NCI-H1694 treated with DMSO at 0.1 percent for 48 hours (cell line): ENCODE data around the gene TPR.
"Not testable (repeated sequence)": the region's sequence is repeated elsewhere in the genome, so short reads cannot be mapped to it uniquely, and the experiment has no call there.

Experiments
- DNase-seq: peaks from one replicate; lab custom pipeline; 2025; lab: John Stamatoyannopoulos, UW

The TPR gene

DNA sequence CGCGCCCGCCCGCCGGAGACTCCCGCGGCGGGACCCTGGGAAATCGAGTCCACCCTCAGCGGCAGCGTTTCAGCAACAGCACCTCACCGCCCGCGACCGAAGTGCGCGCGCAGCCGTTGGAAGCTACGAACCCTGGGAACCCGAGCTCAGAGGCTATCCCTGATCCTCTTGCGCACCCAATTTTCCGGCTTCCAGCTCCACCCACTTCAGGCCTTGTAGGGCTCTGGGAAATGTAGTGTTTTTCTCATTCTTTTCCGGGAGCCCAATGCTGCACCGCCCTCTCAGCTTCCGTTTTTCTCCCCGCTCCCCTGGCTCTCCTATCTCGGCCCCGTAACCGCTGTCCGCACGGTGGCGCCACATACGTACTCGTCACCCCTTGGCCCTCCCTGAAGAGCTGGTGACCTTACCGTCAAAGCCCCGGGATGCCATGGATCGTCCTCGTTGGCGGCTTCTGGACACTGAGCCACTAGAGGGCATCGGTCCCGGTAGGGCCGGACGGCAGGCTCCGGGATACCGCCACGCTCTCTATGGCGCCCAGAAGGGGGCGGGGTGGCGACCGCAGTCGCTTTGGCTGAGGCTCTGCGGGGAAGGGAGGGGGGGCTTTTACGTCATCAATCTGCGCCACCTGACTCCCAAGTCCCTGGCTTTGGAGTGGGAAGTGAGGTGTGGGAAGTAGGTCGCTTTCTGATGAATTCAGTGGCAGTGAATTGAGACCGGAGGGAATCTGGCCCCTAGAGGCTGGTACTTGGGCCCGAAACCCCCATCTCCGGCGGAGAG lies at the start of gene TPR, which contains the start of gene ODR4:
Gene TPR (minus strand): TSS at position 102 of the 777 bp plus-strand sequence. CDS start 225 bp downstream, outside the sequence.
Gene ODR4 (plus strand): TSS at position 687 of the 777 bp plus-strand sequence. CDS start 3,948 bp downstream, outside the sequence.
- peak; percentile 99 for DNase-seq

- DNase-seq: no peak
These were observed 49.5 kb upstream of the TPR start for GRCh38 chr1:186424539-186424938.

DNA sequence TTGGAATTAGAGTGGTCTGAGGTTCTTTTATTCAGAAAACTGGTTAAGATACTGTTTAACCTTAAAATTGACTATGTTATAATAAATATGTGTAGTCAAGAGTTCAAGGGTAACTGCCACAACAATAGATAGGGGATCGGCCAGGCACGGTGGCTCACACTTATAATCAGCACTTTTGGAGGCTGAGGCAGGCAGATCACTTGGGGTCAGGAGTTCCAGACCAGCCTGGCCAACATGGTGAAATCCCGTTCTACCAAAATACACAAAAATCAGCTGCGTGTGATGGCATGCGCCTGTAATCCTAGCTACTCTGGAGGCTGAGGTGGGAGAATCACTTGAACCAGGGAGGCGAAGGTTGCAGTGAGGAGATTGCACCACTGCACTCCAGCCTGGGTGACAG lies 46.4 kb upstream of the TPR start:
- DNase-seq: no peak

DNA sequence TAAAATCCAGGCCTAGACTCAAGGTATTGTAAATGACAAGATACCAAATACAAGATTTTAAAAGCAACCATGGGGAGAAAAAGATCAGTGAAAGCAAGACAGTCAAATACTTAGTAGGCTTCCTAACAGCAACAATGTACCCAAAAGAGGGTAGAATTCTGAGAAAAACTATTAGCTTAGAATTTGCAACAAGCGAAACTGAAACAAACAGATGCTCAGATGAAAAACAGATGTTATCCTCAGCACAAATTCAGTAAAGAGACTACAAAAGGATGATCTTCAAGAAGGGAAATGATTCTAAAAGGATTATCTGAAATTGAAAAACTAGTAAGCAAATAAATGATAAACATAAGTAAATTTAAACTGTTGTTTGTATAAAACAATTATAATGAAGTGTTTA lies 45.9 kb upstream of the TPR start:
- no peak for DNase-seq

- DNase-seq: no peak
These were observed 45.3 kb upstream of the TPR start for GRCh38 chr1:186420311-186420710.

DNA sequence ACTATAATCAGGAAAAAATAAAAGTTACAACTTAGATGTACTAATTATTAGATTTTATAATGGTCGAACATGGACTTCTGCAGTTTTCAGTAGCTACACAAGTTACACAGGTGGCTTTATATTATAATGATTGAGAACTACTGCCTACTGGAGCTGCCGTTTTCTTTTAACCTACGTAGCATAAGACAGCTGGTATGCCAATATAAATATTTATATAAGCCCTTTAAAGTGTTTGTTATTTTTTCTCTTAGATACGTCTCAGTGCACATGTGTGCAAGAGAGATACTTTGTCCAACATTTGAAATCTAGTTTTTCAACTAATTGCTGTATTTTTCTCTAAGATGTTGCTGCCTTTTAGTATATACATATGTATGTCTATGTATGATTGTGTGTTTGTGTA lies 43.5 kb upstream of the TPR start:
- DNase-seq: no peak

DNA sequence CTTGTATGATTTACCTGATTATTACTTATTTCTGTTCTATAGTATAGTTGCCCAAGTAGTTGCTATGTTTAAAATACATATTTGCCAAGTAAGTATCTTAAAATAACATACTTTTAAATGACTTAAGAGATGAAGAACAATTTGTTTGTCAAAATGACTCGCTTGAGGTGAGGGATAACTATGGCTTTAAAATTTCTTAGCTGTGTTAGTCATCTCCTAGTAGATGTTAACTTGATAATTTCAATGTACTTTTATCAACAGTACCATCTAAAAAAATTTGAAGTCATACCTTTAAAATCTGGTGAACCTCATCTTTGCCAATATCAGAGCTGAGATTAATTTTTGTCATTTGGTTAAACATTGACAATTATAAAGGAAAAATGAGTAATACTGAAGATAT lies 38.3 kb upstream of the TPR start:
- no peak for DNase-seq

DNA sequence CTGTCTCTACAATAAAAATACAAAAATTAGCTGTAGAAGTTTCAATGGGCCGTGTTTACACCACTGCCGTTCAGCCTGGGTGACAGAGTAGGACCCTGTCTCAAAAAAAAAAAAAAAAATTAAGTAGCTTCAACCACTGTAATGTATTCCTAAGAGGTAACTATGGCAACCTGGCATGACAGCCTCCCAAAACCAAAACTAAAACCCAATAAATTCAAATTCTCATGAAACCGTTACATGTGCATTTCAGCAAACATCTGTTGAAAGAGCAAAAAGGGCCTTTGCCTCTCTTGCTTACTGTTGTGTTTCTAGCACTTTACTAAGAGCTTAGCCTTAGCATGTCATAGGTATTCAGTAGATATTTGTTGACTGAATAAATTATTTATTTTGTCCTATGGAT lies 34.0 kb upstream of the TPR start:
- no peak for DNase-seq

DNA sequence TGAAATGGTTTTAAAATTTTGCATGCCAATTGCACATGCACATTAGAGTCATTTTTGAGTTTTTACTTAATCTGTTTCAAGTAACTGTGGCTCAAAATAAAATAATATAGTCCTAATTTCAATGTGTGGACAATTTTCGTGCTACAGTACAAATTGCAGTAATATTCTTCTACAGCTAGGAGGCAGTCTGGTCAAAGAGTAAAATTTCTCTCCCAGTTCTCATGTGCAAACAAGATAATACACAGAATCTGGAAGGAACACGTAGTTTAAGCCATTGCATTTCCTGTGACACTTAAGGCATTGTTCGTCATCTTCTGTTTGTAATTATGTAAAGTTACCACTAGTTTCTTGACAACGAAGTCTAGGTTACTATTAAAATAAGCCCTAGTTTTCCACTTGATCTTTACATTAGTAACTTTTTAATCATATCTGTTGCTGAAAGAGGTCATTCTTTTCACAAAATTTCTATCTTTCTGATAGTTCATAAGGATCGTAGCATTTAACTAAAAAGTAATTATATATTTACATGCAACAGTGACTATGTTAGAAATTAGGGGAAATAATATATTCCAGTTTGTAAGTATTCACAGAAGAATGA lies 29.5 kb upstream of the TPR start:
- peak; percentile 17 for DNase-seq

GRCh38 chr1:186403632-186404031 lies 28.6 kb upstream of the TPR start:
- DNase-seq: no peak

DNA sequence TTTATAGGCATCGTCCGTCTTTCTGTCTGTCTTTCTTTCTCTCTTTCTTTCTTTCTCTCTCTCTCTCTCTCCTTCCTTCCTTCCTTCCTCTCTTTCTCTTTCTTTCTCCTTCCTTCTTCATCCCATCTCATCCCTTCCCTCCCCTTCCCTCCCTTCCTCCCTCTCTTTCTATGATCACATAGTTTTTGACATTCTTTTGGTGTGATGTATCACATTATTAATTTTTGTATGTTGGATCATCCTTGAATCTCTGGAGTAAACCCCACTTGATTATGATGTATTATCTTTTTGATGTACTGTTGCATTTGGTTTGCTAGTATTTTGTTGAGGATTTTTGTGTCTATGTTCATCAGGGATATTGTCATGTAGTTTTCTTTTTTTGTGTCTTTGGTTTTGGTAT lies 26.4 kb upstream of the TPR start:
- DNase-seq: not testable (repeated sequence)

- not testable (repeated sequence) for DNase-seq
These were observed 17.7 kb upstream of the TPR start for GRCh38 chr1:186392711-186393110.

GRCh38 chr1:186391841-186392240 lies 16.8 kb upstream of the TPR start:
- no peak for DNase-seq

DNA sequence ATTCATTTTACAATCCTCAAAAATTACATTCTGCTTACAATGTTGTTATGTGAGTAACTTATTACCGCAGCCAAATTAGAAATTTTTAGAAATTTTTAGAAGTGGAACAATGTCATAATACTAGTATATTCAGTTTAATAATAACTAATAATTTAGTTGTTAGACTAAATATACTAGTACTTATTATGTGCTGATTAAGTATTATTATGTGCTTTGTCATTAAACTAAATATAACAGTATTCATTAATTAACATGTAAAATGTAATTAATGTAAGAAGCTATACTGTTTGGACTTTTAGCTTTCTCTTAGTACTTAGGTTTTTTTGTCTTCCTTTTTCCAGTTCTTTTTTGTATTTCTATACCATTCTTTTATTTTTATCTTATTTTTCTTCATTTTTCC lies 15.9 kb upstream of the TPR start:
- DNase-seq: no peak

DNA sequence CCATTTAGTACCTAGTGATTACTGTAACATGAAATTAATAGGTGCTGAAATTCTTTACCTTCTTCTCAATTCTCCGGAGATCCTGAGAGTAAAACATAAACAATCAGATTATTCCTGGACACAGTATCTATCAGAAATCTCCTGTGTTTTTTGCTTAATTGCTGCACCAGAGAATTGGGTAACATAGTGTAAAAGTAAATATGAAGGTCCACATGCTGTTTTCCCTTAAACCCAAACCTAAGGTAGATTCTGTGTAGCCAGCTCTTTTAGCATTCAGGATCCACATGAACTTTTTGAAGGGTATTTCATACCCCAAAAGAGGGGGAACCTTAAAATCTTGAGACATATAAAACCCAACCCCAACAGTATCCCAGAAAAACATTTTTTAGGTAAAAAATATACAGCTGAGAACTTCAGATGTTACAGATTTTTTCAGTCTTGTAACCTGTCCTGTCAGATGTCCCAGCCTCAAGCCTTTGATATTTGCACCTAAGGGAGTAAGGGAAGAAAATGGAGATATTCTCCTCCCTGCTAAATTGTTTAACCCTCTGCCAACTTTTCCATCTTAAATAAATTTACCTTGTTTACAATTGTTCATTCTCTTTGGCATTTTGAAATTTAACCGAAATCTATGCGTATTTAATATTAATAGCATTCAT lies 11.8 kb upstream of the TPR start:
- no peak for DNase-seq

DNA sequence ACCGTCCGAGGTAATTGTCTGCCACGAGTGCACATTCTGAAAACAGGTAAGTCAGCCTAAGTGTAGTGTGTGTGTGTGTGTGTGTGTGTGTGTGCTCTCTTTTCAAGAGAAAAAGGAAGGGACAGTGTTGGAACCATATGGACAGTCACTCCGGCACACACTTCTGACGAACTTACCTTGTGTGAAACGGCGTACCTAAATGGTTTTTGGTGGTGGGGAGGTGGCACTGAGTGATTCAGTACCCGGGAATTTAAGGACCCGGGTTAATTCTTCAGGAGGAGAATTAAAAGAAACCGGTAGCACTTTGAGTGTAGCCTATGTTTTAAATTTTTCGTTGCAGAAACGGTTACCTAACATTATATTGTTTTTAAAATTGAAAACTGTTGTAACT lies 871 bp upstream of the TPR start:
- no peak for DNase-seq

GRCh38 chr1:186374303-186375151 lies 526 bp downstream of the TPR start:
- peak; percentile 21 for DNase-seq

GRCh38 chr1:186347837-186348691 lies 27.0 kb downstream of the TPR start:
- DNase-seq: not testable (repeated sequence)

DNA sequence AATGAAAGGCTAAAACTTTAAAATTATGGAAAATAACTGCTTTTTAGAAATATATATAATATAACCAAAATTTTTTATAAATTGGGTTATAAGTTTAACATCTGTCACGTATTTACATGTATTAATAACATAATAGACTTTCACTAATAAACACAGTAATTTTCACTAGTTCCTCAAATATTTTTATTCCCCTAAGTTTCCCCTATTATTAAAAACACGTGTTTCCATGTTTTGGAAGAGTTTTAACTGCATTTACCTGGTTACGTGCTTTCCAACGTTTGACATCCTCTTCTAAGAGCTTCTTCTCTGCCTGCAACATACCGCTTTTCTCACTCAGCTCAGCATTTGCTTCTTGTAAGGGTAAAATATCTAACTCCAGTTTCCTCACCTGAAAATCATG lies 34.3 kb downstream of the TPR start:
- no peak for DNase-seq

- no peak for DNase-seq
These were observed 37.5 kb downstream of the TPR start for GRCh38 chr1:186337554-186337953.

DNA sequence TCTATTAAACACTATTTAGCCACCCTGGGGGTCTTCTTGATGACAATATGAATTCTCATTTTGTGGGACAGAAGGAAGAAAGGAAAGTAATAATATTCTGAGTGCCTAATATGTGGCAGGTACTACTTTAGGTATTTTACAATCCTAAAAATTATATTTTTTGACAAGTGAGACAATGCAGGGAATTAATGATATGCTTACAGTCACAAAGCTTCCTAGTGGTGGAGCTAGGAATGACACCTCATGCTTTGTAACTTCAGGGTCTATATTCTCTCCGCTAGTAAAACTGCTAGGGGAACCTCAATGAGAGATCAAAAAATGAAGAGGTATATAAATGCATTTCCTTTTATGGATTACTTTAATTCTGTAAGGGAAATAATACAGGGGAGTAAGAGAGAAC lies 44.3 kb downstream of the TPR start:
- no peak for DNase-seq
